ENCODE results near the gene FGD6.

GRCh38 chr12:95204141-95204866, 13.0 kb downstream of the FGD6 start:
- no peak for TF ChIP-seq CTCF (conservative IDR thresholded peaks at IDR 0.05; ENCODE audit: low read depth in 2 of 2)
- TF ChIP-seq EZH2phosphoT487 (IDR thresholded peaks at IDR 0.05; ENCODE audit: unreplicated experiment): no peak
